HepG2 (cell line): ENCODE results near the gene ENC1. TPM values are rescaled to one million over a fixed set of nuclear protein-coding genes. Genes with fewer than 3 reads are reported as not detected.

ENCODE experiments used
- ARNT ChIP-seq: fragments of 450-650 bp; IDR thresholded peaks from 2 replicates; pipeline ENCODE4 v1.6.1; 2017
- FOXO4 ChIP-seq: sonication (generic); formaldehyde crosslinking; conservative IDR thresholded peaks from 2 replicates; pipeline ENCODE4 v1.8.1; 2023; ENCODE audit warnings: missing genetic modification reagents
- GMEB1 ChIP-seq: sonication (generic); formaldehyde crosslinking; IDR thresholded peaks from 2 replicates; pipeline ENCODE4 v1.5.1; 2020; ENCODE audit warnings: missing genetic modification reagents, mild to moderate bottlenecking, borderline replicate concordance
- IKZF4 ChIP-seq: sonication (generic); formaldehyde crosslinking; IDR thresholded peaks from 2 replicates; pipeline ENCODE4 v1.5.1; 2020; ENCODE audit warnings: borderline replicate concordance, mild to moderate bottlenecking, low read depth, missing genetic modification reagents; ENCODE audit errors: not compliant biosample characterization
- KLF16 ChIP-seq, 2 experiments: sonication (generic) in 1 of 2; formaldehyde crosslinking in 1 of 2; IDR thresholded peaks; 2 replicates each; pipeline versions ENCODE4 v1.6.1 to v1.8.0; 2016 to 2023; ENCODE audit warnings: missing genetic modification reagents in 2 of 2, missing compliant biosample characterization in 1 of 2
- LBX2 ChIP-seq: sonication (generic); formaldehyde crosslinking; IDR thresholded peaks from 2 replicates; pipeline ENCODE4 v1.5.0; 2020; ENCODE audit warnings: missing genetic modification reagents, mild to moderate bottlenecking, borderline replicate concordance
- MTERF4 ChIP-seq: sonication (generic); formaldehyde crosslinking; IDR thresholded peaks from 2 replicates; pipeline ENCODE4 v1.8.0; 2023; ENCODE audit warnings: mild to moderate bottlenecking, missing genetic modification reagents
- MTF1 ChIP-seq: sonication (generic); formaldehyde crosslinking; IDR thresholded peaks from 2 replicates; pipeline ENCODE4 v1.5.0; 2020; ENCODE audit warnings: missing genetic modification reagents
- MYNN ChIP-seq: sonication (generic); formaldehyde crosslinking; IDR thresholded peaks from 2 replicates; pipeline ENCODE4 v1.4.0; 2020; ENCODE audit warnings: mild to moderate bottlenecking, low read depth, missing genetic modification reagents
- SAP130 ChIP-seq: IDR thresholded peaks from 2 replicates; pipeline ENCODE4 v1.6.1; 2016; ENCODE audit warnings: low read depth
- SP140L ChIP-seq: sonication (generic); formaldehyde crosslinking; IDR thresholded peaks from 2 replicates; pipeline ENCODE4 v1.4.0; 2020; ENCODE audit warnings: missing genetic modification reagents, borderline replicate concordance
- SP4 ChIP-seq: sonication (generic); formaldehyde crosslinking; IDR thresholded peaks from 2 replicates; pipeline ENCODE4 v1.8.1; 2023; ENCODE audit warnings: mild to moderate bottlenecking, missing genetic modification reagents
- TOE1 ChIP-seq: sonication (generic); formaldehyde crosslinking; IDR thresholded peaks from 2 replicates; pipeline ENCODE4 v1.4.0; 2020; ENCODE audit warnings: mild to moderate bottlenecking, missing genetic modification reagents
- TRIM22 ChIP-seq: fragments of 450-650 bp; IDR thresholded peaks from 2 replicates; pipeline ENCODE4 v1.6.1; 2017
- ZBTB10 ChIP-seq: sonication (generic); formaldehyde crosslinking; IDR thresholded peaks from 2 replicates; pipeline ENCODE4 v1.4.0; 2020; ENCODE audit warnings: missing genetic modification reagents, borderline replicate concordance
- ZFP1 ChIP-seq: IDR thresholded peaks from 2 replicates; pipeline ENCODE4 v1.6.1; 2016
- ZFP37 ChIP-seq: sonication (generic); formaldehyde crosslinking; IDR thresholded peaks from 2 replicates; pipeline ENCODE4 v1.4.0; 2020; ENCODE audit warnings: missing genetic modification reagents, borderline replicate concordance
- ZFP62 ChIP-seq: sonication (generic); formaldehyde crosslinking; IDR thresholded peaks from 2 replicates; pipeline ENCODE4 v1.4.0; 2020; ENCODE audit warnings: missing genetic modification reagents
- ZNF230 ChIP-seq: sonication (generic); formaldehyde crosslinking; IDR thresholded peaks from 2 replicates; pipeline ENCODE4 v1.4.0; 2020; ENCODE audit warnings: mild to moderate bottlenecking, missing genetic modification reagents
- ZNF580 ChIP-seq: IDR thresholded peaks from 2 replicates; pipeline ENCODE4 v1.6.1; 2016; ENCODE audit warnings: low read depth, borderline replicate concordance
- ZNF670 ChIP-seq: sonication (generic); formaldehyde crosslinking; IDR thresholded peaks from 2 replicates; pipeline ENCODE4 v1.8.0; 2022; ENCODE audit warnings: mild to moderate bottlenecking, missing genetic modification reagents, borderline replicate concordance
- ZNF678 ChIP-seq: sonication (generic); formaldehyde crosslinking; IDR thresholded peaks from 2 replicates; pipeline ENCODE4 v1.4.0; 2020; ENCODE audit warnings: mild to moderate bottlenecking, missing genetic modification reagents
- polyA plus RNA-seq, 8 experiments: library from polyadenylated mRNA; depleted of rRNA in 3 of 8; stranded (reverse) in 7 of 8; unstranded in 1 of 8; fragments of >200 nt; fragmentation: Illumina TruSeq in 4 of 8; extraction: Trizol in 4 of 8; gene quantifications; 2 replicates each; pipeline versions ENCODE4 v1.2.1 to v1.2.3, GENCODE V29; 2011 to 2016; ENCODE audit warnings: low read depth in 4 of 8, missing spikeins in 1 of 8, mixed read lengths in 1 of 8; ENCODE audit not compliant: insufficient read depth in 1 of 8
- total RNA-seq, 5 experiments: library from RNA; depleted of rRNA; stranded (reverse); fragments of >200 nt; fragmentation: Illumina TruSeq; extraction: Trizol; gene quantifications; 2 replicates each; pipeline ENCODE4 v1.2.3, GENCODE V29; 2016; ENCODE audit warnings: low read depth in 1 of 5

Gene ENC1
- total and polyA plus RNA-seq, 2 of the 13 experiments (the other 11 are each of a cell fraction or from before 2014, with no cell fraction given): 63.8 to 64.4 TPM

GRCh38 chr5:74640450-74640953 lies at the start of gene ENC1 (continued):
- TF ChIP-seq MYNN (CRISPR knock-in tag) (no peak), IKZF4 (CRISPR knock-in tag) (no peak), SP140L (CRISPR knock-in tag) (0 out of 2 replicates have a peak, but pooled peaks have one; percentile 12), SAP130 (CRISPR knock-in tag) (peak; percentile 88; the same call in 1 of the 2 replicates), TRIM22 (no peak), ZFP37 (no peak), GMEB1 (CRISPR knock-in tag) (peak; percentile 84), MTF1 (CRISPR knock-in tag) (no peak), ARNT (no peak), LBX2 (CRISPR knock-in tag) (no peak), MTERF4 (peak; percentile 51), SP4 (CRISPR knock-in tag) (peak; percentile 68; the same call in 1 of the 2 replicates), ZFP62 (CRISPR knock-in tag) (no peak), ZNF580 (CRISPR knock-in tag) (no peak; the same call in 1 of the 2 replicates), FOXO4 (CRISPR knock-in tag) (no peak), ZBTB10 (CRISPR knock-in tag) (no peak), ZFP1 (no peak), TOE1 (CRISPR knock-in tag) (peak; percentile 83; the same call in 1 of the 2 replicates), ZNF678 (CRISPR knock-in tag) (no peak), ZNF670 (peak; percentile 84; the same call in 1 of the 2 replicates), ZNF230 (CRISPR knock-in tag) (peak; percentile 52; the same call in 1 of the 2 replicates), KLF16 (CRISPR knock-in tag; IDR thresholded peaks at IDR 0.05) (peak; percentile 71 to 94; a peak in 3 of 4 replicates)
